ENCODE results near the gene TRIO. TPM values are rescaled to one million over a fixed set of nuclear protein-coding genes. Genes with fewer than 3 reads are reported as not detected.
A peak's percentile ranks its signal among the peaks of the same experiment; 100 is the strongest.

The TRIO gene
- total RNA-seq, 1 donor from 2014 or later = 71.6 TPM

- TF ChIP-seq CTCF (IDR thresholded peaks at IDR 0.05; ENCODE audit: insufficient read depth, low read length, severe bottlenecking) = no peak
- no peak overlapping the region for H3K4me3 ChIP-seq (ENCODE audit: low read depth, low read length)
- peaks cover 12% of the 10 kb centered on the region for H3K36me3 ChIP-seq (ENCODE audit: control insufficient read depth, insufficient read depth, low read length)
- no peaks in the 10 kb centered on the region for H3K27me3 ChIP-seq (ENCODE audit: control insufficient read depth, insufficient read depth, low read length)
- FAIRE-seq (no peak), DNase-seq (ENCODE audit: low read depth) (no peak)
Observed at GRCh38 chr5:14297697-14298096, 154.6 kb downstream of the TRIO start.

DNA sequence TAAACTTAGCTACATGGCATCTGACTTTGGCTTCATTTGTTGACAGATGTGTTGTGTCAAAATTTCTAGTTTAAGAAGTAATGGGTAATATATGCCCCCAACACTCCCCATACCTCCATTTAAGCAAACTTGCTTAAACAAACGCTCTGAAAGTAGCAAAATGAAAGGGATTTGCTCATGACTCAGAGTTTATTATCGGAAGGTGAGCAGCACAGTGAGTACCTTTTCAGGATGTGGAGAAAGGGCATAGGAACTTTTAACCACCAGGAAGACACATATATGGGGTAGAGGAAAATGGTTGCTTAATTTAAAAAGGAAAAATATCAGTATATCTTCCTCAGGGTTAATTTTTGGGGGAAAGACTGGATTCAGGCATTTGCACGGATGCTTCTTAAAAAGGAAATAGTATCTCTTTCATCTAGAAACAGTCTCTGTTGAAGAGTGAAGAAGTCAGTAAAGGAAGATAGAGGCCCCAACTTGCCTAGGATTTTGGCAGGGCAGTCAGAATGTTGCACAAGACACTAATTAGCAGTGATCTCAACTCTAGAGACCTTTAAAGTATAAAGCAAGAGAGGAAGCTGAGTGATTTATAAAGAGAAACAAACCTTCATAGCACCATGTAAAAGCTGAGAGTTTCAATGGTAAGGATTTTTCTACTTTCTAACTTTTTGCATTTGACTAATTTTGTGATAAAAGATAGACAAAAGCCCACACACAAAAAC is 155.1 kb downstream of the TRIO start:
- Histone ChIP-seq H3K27me3 (ENCODE audit: control insufficient read depth, insufficient read depth, low read length) (no peaks in the 10 kb centered on the region), H3K36me3 (ENCODE audit: control insufficient read depth, insufficient read depth, low read length) (peaks cover 8% of the 10 kb centered on the region), H3K4me3 (ENCODE audit: low read depth, low read length) (no peak overlapping the region)
- DNase-seq (ENCODE audit: low read depth) (peak; percentile 70), FAIRE-seq (no peak)
- no peak for TF ChIP-seq CTCF (IDR thresholded peaks at IDR 0.05; ENCODE audit: insufficient read depth, low read length, severe bottlenecking)

- no peak overlapping the region for H3K4me3 ChIP-seq (ENCODE audit: low read depth, low read length)
- no peaks in the 10 kb centered on the region for H3K27me3 ChIP-seq (ENCODE audit: control insufficient read depth, insufficient read depth, low read length)
- TF ChIP-seq CTCF (IDR thresholded peaks at IDR 0.05; ENCODE audit: insufficient read depth, low read length, severe bottlenecking) = no peak
- no peak for DNase-seq (ENCODE audit: low read depth)
- H3K36me3 ChIP-seq (ENCODE audit: control insufficient read depth, insufficient read depth, low read length) = peaks cover 8% of the 10 kb centered on the region
- no peak for FAIRE-seq
Observed at GRCh38 chr5:14299666-14300065, 156.5 kb downstream of the TRIO start.

GRCh38 chr5:14301186-14301585 is 158.0 kb downstream of the TRIO start:
- no peak overlapping the region for H3K4me3 ChIP-seq (ENCODE audit: low read depth, low read length)
- peaks cover 4% of the 10 kb centered on the region for H3K36me3 ChIP-seq (ENCODE audit: control insufficient read depth, insufficient read depth, low read length)
- H3K27me3 ChIP-seq (ENCODE audit: control insufficient read depth, insufficient read depth, low read length) = no peaks in the 10 kb centered on the region
- DNase-seq (ENCODE audit: low read depth) (no peak), FAIRE-seq (no peak)
- no peak for TF ChIP-seq CTCF (IDR thresholded peaks at IDR 0.05; ENCODE audit: insufficient read depth, low read length, severe bottlenecking)

DNA sequence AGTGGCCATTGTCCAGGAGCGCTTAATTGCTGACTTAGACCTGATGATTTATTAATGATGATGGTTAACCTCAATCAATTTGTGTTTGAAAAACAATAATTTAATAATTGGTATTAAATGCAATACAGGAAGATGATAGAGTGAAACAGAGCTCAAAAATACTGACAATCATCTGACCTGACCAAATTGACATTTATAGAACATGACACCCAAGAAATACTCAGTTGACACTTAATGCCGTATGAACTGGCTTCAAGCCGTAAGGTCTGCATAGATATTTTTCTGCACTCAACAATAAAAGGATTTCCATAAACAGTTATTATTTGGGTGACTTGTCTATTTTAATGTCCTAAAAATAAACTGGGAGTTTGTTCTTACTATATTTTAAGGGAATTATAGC is 159.2 kb downstream of the TRIO start:
- Histone ChIP-seq H3K4me3 (ENCODE audit: low read depth, low read length) (no peak overlapping the region), H3K36me3 (ENCODE audit: control insufficient read depth, insufficient read depth, low read length) (peaks cover 2% of the 10 kb centered on the region), H3K27me3 (ENCODE audit: control insufficient read depth, insufficient read depth, low read length) (no peaks in the 10 kb centered on the region)
- no peak for TF ChIP-seq CTCF (IDR thresholded peaks at IDR 0.05; ENCODE audit: insufficient read depth, low read length, severe bottlenecking)
- no peak for DNase-seq (ENCODE audit: low read depth)
- no peak for FAIRE-seq

DNA sequence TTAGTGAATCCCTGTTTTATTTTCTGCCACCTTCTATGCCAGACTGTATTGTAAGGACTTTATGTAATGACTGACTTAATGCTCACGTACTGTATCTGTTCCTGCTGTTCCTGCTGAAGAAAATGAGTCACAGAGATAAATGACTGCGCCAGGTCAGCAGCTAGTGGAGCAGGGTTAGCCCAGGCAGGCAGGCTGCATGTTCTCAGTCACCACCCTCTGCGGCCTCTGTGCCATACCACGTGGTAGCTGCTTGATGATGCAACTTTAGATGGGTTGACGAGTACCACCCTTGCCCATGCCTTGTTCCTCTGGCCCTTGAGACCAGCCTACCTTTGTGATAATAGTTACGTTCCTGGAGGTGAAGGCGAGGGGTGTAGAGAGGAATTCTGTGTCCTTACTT is 161.9 kb downstream of the TRIO start:
- peak; percentile 94 for DNase-seq (ENCODE audit: low read depth)
- Histone ChIP-seq H3K4me3 (ENCODE audit: low read depth, low read length) (no peak overlapping the region), H3K36me3 (ENCODE audit: control insufficient read depth, insufficient read depth, low read length) (peaks cover 2% of the 10 kb centered on the region), H3K27me3 (ENCODE audit: control insufficient read depth, insufficient read depth, low read length) (no peaks in the 10 kb centered on the region)
- no peak for TF ChIP-seq CTCF (IDR thresholded peaks at IDR 0.05; ENCODE audit: insufficient read depth, low read length, severe bottlenecking)
- FAIRE-seq = no peak
